Breast epithelium (tissue), 3 donors: Measurements from ENCODE around the gene ZNF462.

Source experiments
- CTCF ChIP-seq, 3 donors: fragments of 450-650 bp; IDR thresholded peaks; one replicate each; pipeline ENCODE4 v1.5.1; 2016 to 2017; ENCODE audit warnings: antibody characterized with exemption in 3 of 3, mild to moderate bottlenecking in 3 of 3, moderate library complexity in 3 of 3
- POLR2A ChIP-seq: fragments of 450-650 bp; IDR thresholded peaks from one replicate; pipeline ENCODE4 v1.6.1; 2016; ENCODE audit warnings: antibody characterized with exemption, mild to moderate bottlenecking, moderate library complexity
- POLR2AphosphoS5 ChIP-seq, 3 donors: sonication (generic); formaldehyde crosslinking; IDR thresholded peaks; one replicate each; pipeline ENCODE4 v1.6.1; 2017; ENCODE audit warnings: antibody characterized with exemption in 3 of 3

- TF ChIP-seq CTCF (IDR thresholded peaks at IDR 0.05) (no peak), POLR2A (no peak), POLR2AphosphoS5 (IDR thresholded peaks at IDR 0.05) (no peak)
These were observed 166.2 kb downstream of the ZNF462 start for GRCh38 chr9:107029146-107029545.
